Activated CD4-positive, alpha-beta T cell treated with anti-CD3 and anti-CD28 coated beads, Interleukin-2, amount 10 ng/mL, durations not matched to agents 24 days and 14 days (primary cell): ENCODE results near the gene CNNM2. TPM values are rescaled to one million over a fixed set of nuclear protein-coding genes. Genes with fewer than 3 reads are reported as not detected.
A peak's percentile ranks its signal among the peaks of the same experiment; 100 is the strongest.

Experiments
- DNase-seq: peaks from one replicate; pipeline ENCODE4 v3.0.0; 2022
- H3K27ac Mint-ChIP-seq: one replicate; pipeline ENCODE4 v1.8.0; 2022; ENCODE audit warnings: mild to moderate bottlenecking, mixed read lengths
- H3K27me3 Mint-ChIP-seq: one replicate; pipeline ENCODE4 v1.8.0; 2022; ENCODE audit warnings: mixed read lengths
- H3K36me3 Mint-ChIP-seq: one replicate; pipeline ENCODE4 v1.8.0; 2022; ENCODE audit warnings: low read depth, mild to moderate bottlenecking, mixed read lengths
- H3K4me1 Mint-ChIP-seq: one replicate; pipeline ENCODE4 v1.8.0; 2021; ENCODE audit warnings: mixed read lengths
- H3K4me3 Mint-ChIP-seq: one replicate; pipeline ENCODE4 v1.8.0; 2022; ENCODE audit warnings: mild to moderate bottlenecking, moderate library complexity, mixed read lengths
- H3K9me3 Mint-ChIP-seq: one replicate; pipeline ENCODE4 v1.8.0; 2021; ENCODE audit warnings: mixed read lengths
- intact Hi-C: fragments of 100-400 bp; cut with micrococcal nuclease; formaldehyde crosslinking; loops from one replicate; pipeline ENCODE4 v1.15.1; 2023
- total RNA-seq: library from RNA; stranded (reverse); gene quantifications from 2 replicates; pipeline ENCODE4 v1.2.3, GENCODE V29; 2022

The CNNM2 gene
- 5.6 and 6.7 TPM in 2 replicates for total RNA-seq

GRCh38 chr10:102917962-102918816 lies at the start of gene CNNM2:
TSS of gene CNNM2 (plus strand) at chr10:102918294. CDS start at chr10:102918481, 187 bp downstream.
- Mint-ChIP-seq H3K36me3 (peaks cover 7% of the 10 kb centered on the region), H3K4me1 (peaks cover 43% of the 10 kb centered on the region)

GRCh38 chr10:102868911-102869257 lies 49.2 kb upstream of the CNNM2 start:
- peaks cover 18% of the 10 kb centered on the region for H3K27me3 Mint-ChIP-seq
- no peak for DNase-seq
- H3K9me3 Mint-ChIP-seq = no peaks in the 10 kb centered on the region
- H3K36me3 Mint-ChIP-seq = no peaks in the 10 kb centered on the region
- no peak overlapping the region for H3K27ac Mint-ChIP-seq
- intact Hi-C loops = no loop called here
- peaks cover 6% of the 10 kb centered on the region for H3K4me1 Mint-ChIP-seq
- peak overlapping the region; percentile 76 for H3K4me3 Mint-ChIP-seq

More at GRCh38 chr10:102917962-102918816, at the start of gene CNNM2:
- Mint-ChIP-seq H3K9me3 (no peaks in the 10 kb centered on the region), H3K27ac (peak within 1 kb of the TSS; percentile 94), H3K4me3 (peak within 1 kb of the TSS; percentile 96), H3K27me3 (peaks cover 2% of the 10 kb centered on the region)
- DNase-seq = peak; percentile 100
- intact Hi-C loops = loop anchor here (1.0 to 5.0 kb wide), 9 partner anchors 18 to 574 kb away; partner anchors contain the start of genes ACTR1A, BORCS7, NEURL1 and NT5C2

- Mint-ChIP-seq H3K27ac (no peak within 1 kb of the TSS), H3K4me3 (peak within 1 kb of the TSS; percentile 76), H3K9me3 (no peaks in the 10 kb centered on the region), H3K27me3 (peaks cover 22% of the 10 kb centered on the region), H3K36me3 (no peaks in the 10 kb centered on the region), H3K4me1 (peaks cover 6% of the 10 kb centered on the region)
- intact Hi-C loops = no loop called here
- peak; percentile 72 for DNase-seq
Measured at GRCh38 chr10:102869258-102870198, 48.6 kb upstream of the CNNM2 start, which contains the start of gene AS3MT. TSS of gene AS3MT (plus strand) at chr10:102869470. CDS start at chr10:102869593, 123 bp downstream.

GRCh38 chr10:102870221-102870620 lies 47.9 kb upstream of the CNNM2 start:
- no peak overlapping the region for H3K27ac Mint-ChIP-seq
- peak overlapping the region; percentile 70 for H3K4me3 Mint-ChIP-seq
- peaks cover 6% of the 10 kb centered on the region for H3K4me1 Mint-ChIP-seq
- peaks cover 22% of the 10 kb centered on the region for H3K27me3 Mint-ChIP-seq
- DNase-seq = no peak
- no peaks in the 10 kb centered on the region for H3K9me3 Mint-ChIP-seq
- no peaks in the 10 kb centered on the region for H3K36me3 Mint-ChIP-seq
- intact Hi-C loops = no loop called here

DNA sequence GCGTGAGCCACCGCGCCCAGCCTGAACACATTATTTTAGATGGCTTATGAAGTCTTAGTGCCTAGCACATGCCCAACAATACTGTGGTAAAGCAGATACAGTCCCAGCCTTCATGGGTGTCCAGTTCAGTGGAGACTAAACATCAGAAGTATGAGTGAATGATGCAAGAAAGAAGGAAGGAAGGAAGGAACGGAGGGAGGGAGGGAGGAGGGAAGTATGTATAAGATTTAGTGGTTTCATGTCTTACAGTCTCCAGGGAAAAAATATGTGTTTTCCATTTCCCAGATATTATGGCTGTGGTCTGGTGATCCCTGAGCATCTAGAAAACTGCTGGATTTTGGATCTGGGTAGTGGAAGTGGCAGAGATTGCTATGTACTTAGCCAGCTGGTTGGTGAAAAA lies 45.9 kb upstream of the CNNM2 start:
- no peak overlapping the region for H3K4me3 Mint-ChIP-seq

GRCh38 chr10:102876747-102877153 lies 41.3 kb upstream of the CNNM2 start:
- H3K4me3 Mint-ChIP-seq = no peak overlapping the region
- no peak for DNase-seq
- intact Hi-C loops = no loop called here

More for the DNA sequence above, 45.9 kb upstream of the CNNM2 start:
- no peak overlapping the region for H3K27ac Mint-ChIP-seq
- H3K36me3 Mint-ChIP-seq = no peaks in the 10 kb centered on the region
- no peaks in the 10 kb centered on the region for H3K9me3 Mint-ChIP-seq
- no peak for DNase-seq
- H3K27me3 Mint-ChIP-seq = peaks cover 22% of the 10 kb centered on the region
- intact Hi-C loops = no loop called here
- peaks cover 6% of the 10 kb centered on the region for H3K4me1 Mint-ChIP-seq

GRCh38 chr10:102878629-102879028 lies 39.5 kb upstream of the CNNM2 start:
- no peak for DNase-seq
- intact Hi-C loops = no loop called here

More at GRCh38 chr10:102876747-102877153, 41.3 kb upstream of the CNNM2 start:
- Mint-ChIP-seq H3K27ac (no peak overlapping the region), H3K36me3 (no peaks in the 10 kb centered on the region), H3K4me1 (no peaks in the 10 kb centered on the region), H3K9me3 (no peaks in the 10 kb centered on the region), H3K27me3 (peaks cover 4% of the 10 kb centered on the region)

GRCh38 chr10:102880256-102880655 lies 37.8 kb upstream of the CNNM2 start:
- intact Hi-C loops = no loop called here
- Mint-ChIP-seq H3K27ac (no peak overlapping the region), H3K36me3 (no peaks in the 10 kb centered on the region), H3K4me3 (no peak overlapping the region), H3K9me3 (no peaks in the 10 kb centered on the region), H3K4me1 (no peaks in the 10 kb centered on the region), H3K27me3 (no peaks in the 10 kb centered on the region)
- no peak for DNase-seq

More at GRCh38 chr10:102878629-102879028, 39.5 kb upstream of the CNNM2 start:
- peaks cover 4% of the 10 kb centered on the region for H3K27me3 Mint-ChIP-seq
- H3K4me3 Mint-ChIP-seq = no peak overlapping the region
- H3K27ac Mint-ChIP-seq = no peak overlapping the region
- H3K4me1 Mint-ChIP-seq = no peaks in the 10 kb centered on the region
- H3K36me3 Mint-ChIP-seq = no peaks in the 10 kb centered on the region
- no peaks in the 10 kb centered on the region for H3K9me3 Mint-ChIP-seq

GRCh38 chr10:102888048-102888447 lies 30.0 kb upstream of the CNNM2 start:
- intact Hi-C loops = no loop called here
- H3K27ac Mint-ChIP-seq = no peak overlapping the region
- H3K36me3 Mint-ChIP-seq = no peaks in the 10 kb centered on the region

GRCh38 chr10:102894466-102895213 lies 23.5 kb upstream of the CNNM2 start:
- Mint-ChIP-seq H3K4me3 (no peak overlapping the region), H3K4me1 (no peaks in the 10 kb centered on the region), H3K27me3 (no peaks in the 10 kb centered on the region), H3K36me3 (no peaks in the 10 kb centered on the region), H3K27ac (no peak overlapping the region), H3K9me3 (no peaks in the 10 kb centered on the region)
- no peak for DNase-seq
- intact Hi-C loops = no loop called here

More at GRCh38 chr10:102888048-102888447, 30.0 kb upstream of the CNNM2 start:
- Mint-ChIP-seq H3K9me3 (no peaks in the 10 kb centered on the region), H3K4me1 (no peaks in the 10 kb centered on the region), H3K27me3 (no peaks in the 10 kb centered on the region), H3K4me3 (no peak overlapping the region)
- no peak for DNase-seq

- intact Hi-C loops = loop anchor here (5.0 kb wide), 1 partner anchor 173 kb away; no protein-coding TSS in a partner anchor
- no peaks in the 10 kb centered on the region for H3K27me3 Mint-ChIP-seq
- H3K4me3 Mint-ChIP-seq = no peak overlapping the region
- no peak overlapping the region for H3K27ac Mint-ChIP-seq
- H3K4me1 Mint-ChIP-seq = no peaks in the 10 kb centered on the region
- no peaks in the 10 kb centered on the region for H3K9me3 Mint-ChIP-seq
- no peaks in the 10 kb centered on the region for H3K36me3 Mint-ChIP-seq
- no peak for DNase-seq
Measured at GRCh38 chr10:102900006-102900405, 18.1 kb upstream of the CNNM2 start.

DNA sequence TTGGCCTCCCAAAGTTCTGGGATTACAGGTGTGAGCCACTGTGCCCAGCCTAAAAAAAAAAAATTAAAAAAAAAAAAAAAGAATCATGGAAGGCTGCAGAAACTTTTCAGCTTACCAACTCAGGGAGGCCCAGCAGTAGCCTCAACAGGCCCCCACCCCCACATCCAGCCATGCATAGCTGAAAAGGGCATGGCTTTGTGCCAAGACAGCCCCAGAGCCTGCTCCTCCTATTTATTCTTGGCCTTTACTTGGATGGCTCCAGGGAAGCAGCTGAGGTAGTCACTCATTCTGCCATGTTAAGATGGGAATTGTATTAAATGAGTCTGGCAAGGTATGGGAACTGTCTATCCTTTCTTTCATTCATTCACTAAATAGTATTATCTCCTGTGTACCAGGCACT lies 13.7 kb upstream of the CNNM2 start:
- Mint-ChIP-seq H3K9me3 (no peaks in the 10 kb centered on the region), H3K27me3 (no peaks in the 10 kb centered on the region), H3K27ac (no peak overlapping the region), H3K4me3 (no peak overlapping the region), H3K36me3 (no peaks in the 10 kb centered on the region), H3K4me1 (no peaks in the 10 kb centered on the region)
- no peak for DNase-seq
- intact Hi-C loops = loop anchor here (5.0 kb wide), 1 partner anchor 177 kb away; no protein-coding TSS in a partner anchor

- Mint-ChIP-seq H3K36me3 (no peaks in the 10 kb centered on the region), H3K27me3 (no peaks in the 10 kb centered on the region), H3K4me3 (no peak overlapping the region), H3K9me3 (no peaks in the 10 kb centered on the region), H3K27ac (no peak overlapping the region), H3K4me1 (no peaks in the 10 kb centered on the region)
- intact Hi-C loops = no loop called here
- DNase-seq = no peak
Measured at GRCh38 chr10:102906507-102906906, 11.6 kb upstream of the CNNM2 start.
